Adrenal gland (tissue), 12 donors: ENCODE data around the gene SLC35B4. TPM values are rescaled to one million over a fixed set of nuclear protein-coding genes. Genes with fewer than 3 reads are reported as not detected.

Experiments
- DNase-seq, 7 donors: peaks; one replicate each; pipeline ENCODE4 v3.0.0-alpha.2; 2019 to 2020
- H3K27ac ChIP-seq, 5 donors: fragments of 200-600 bp; sonication (generic) in 4 of 5; 1 replicate in 3 of 5; 2 replicates in 2 of 5; pipeline versions ENCODE4 v1.5.1 to v1.8.0; 2016 to 2020; ENCODE audit warnings: mild to moderate bottlenecking in 1 of 5
- H3K27me3 ChIP-seq: fragments of 200-600 bp; 2 replicates; pipeline ENCODE4 v1.8.0; 2021
- H3K36me3 ChIP-seq, 2 donors: fragments of 200-600 bp; replicated peaks in 1 of 2; 1 replicate in 1 of 2; 2 replicates in 1 of 2; pipeline versions ENCODE4 v1.5.1 to v1.8.0; 2018 to 2022
- H3K4me1 ChIP-seq, 2 donors: fragments of 200-600 bp; replicated peaks in 1 of 2; 1 replicate in 1 of 2; 2 replicates in 1 of 2; pipeline versions ENCODE4 v1.5.1 to v1.8.0; 2018 to 2021
- H3K4me3 ChIP-seq, 4 donors: fragments of 200-600 bp; sonication (generic) in 3 of 4; one replicate each; pipeline ENCODE4 v1.5.1; 2016 to 2018
- H3K9me3 ChIP-seq, 3 donors: fragments of 200-600 bp; sonication (generic) in 1 of 3; replicated peaks in 1 of 3; 1 replicate in 2 of 3; 2 replicates in 1 of 3; pipeline versions ENCODE4 v1.5.1 to v1.8.0; 2016 to 2021
- POLR2A ChIP-seq, 2 donors: fragments of 450-650 bp; IDR thresholded peaks; one replicate each; pipeline ENCODE4 v1.6.1; 2017; ENCODE audit warnings: antibody characterized with exemption in 2 of 2, mild to moderate bottlenecking in 2 of 2, moderate library complexity in 1 of 2
- WGBS, 4 donors: extraction: QIAGEN DNeasy Blood & Tissue Kit in 2 of 4; methylation state at CpG; one replicate each; pipeline versions ENCODE4 v1.1.5 to v1.1.7; 2013 to 2017; 5-methylcytosine and 5-hydroxymethylcytosine counted together
- intact Hi-C, 2 donors: fragments of 100-400 bp; cut with DNase I; formaldehyde crosslinking; loops; one replicate each; pipeline versions ENCODE4 v1.14.1 to v1.15.0; 2022 to 2023
- polyA plus RNA-seq, 3 donors: library from polyadenylated mRNA; stranded (reverse); fragments of 200-250 nt in 2 of 3; fragments of 350-450 nt in 1 of 3; fragmentation: Illumina TruSeq in 1 of 3; extraction: RNeasy Lipid Tissue Mini Kit (QIAGEN cat#74804) in 1 of 3; gene quantifications; one replicate each; pipeline ENCODE4 v1.2.3, GENCODE V29; 2013 to 2014
- total RNA-seq, 9 donors: library from RNA; depleted of rRNA in 4 of 9; stranded (reverse); fragments of >200 nt in 4 of 9; fragments of 120-200 nt in 1 of 9; fragmentation: NEBNext Ultra II Directional in 1 of 9; extraction: Animal tissue kit (Norgen Biotek cat#: 25700) in 1 of 9; gene quantifications; one replicate each; pipeline versions ENCODE4 v1.1.0 to v1.2.4, GENCODE V29; 2013 to 2023
- TF ChIP-seq, protein P1 (sequence below), 6 experiments: fragments of 450-650 bp in 4 of 6; fragments of 200-600 bp in 2 of 6; sonication (generic) in 1 of 6; IDR thresholded peaks; 1 replicate in 5 of 6; 2 replicates in 1 of 6; pipeline versions ENCODE4 v1.5.1 to v1.8.0; 2016 to 2021; ENCODE audit warnings: antibody characterized with exemption in 6 of 6, mild to moderate bottlenecking in 2 of 6, moderate library complexity in 1 of 6
- donor health status: healthy with polysubstance abuse.
- donor health status: Bipolar disorder and iron deficiency.
- donor health status: DM: yes; HTN: yes; CAD: no.
- donor health status: DM: no; HTN: no; CAD: no.
- donor health status: DM: no; HTN: no; CAD: no.
- donor health status: DM: yes; HTN: yes; CAD: no.

Gene SLC35B4
- total and polyA plus RNA-seq, 12 donors = 6.9 to 34.9 (median 18.1) TPM

DNA sequence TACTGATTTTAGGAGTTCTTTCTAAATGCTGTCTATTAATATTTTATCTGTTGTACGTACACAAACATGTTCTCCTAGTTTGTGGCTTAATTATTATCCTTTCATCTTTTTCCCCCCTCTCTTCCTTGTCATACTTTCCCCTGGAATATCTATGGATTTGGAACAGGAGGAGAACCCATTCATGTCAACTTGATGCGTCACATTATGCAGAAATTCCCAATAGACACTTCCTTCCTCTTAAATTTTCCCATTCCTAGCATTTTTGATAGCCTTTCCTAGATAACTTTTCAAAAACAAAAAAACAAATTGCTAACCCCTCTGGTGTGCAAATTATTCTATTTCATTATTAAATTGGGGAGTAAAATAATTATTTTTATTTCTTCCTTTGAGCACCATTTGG lies 36.2 kb downstream of the SLC35B4 start:
- intact Hi-C loops = no loop called here
- TF ChIP-seq POLR2A (IDR thresholded peaks at IDR 0.05) = no peak
- TF ChIP-seq, protein P1, sequence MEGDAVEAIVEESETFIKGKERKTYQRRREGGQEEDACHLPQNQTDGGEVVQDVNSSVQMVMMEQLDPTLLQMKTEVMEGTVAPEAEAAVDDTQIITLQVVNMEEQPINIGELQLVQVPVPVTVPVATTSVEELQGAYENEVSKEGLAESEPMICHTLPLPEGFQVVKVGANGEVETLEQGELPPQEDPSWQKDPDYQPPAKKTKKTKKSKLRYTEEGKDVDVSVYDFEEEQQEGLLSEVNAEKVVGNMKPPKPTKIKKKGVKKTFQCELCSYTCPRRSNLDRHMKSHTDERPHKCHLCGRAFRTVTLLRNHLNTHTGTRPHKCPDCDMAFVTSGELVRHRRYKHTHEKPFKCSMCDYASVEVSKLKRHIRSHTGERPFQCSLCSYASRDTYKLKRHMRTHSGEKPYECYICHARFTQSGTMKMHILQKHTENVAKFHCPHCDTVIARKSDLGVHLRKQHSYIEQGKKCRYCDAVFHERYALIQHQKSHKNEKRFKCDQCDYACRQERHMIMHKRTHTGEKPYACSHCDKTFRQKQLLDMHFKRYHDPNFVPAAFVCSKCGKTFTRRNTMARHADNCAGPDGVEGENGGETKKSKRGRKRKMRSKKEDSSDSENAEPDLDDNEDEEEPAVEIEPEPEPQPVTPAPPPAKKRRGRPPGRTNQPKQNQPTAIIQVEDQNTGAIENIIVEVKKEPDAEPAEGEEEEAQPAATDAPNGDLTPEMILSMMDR (IDR thresholded peaks at IDR 0.05) = no peak
- 76 to 87% (median 86%) methylated on average over 2 of the region's 2 CpGs for WGBS, 4 donors
- no peak for DNase-seq
- H3K36me3 ChIP-seq = no peaks in the 10 kb centered on the region
- H3K27me3 ChIP-seq = peaks cover 7% of the 10 kb centered on the region
- H3K27ac ChIP-seq = no peak overlapping the region
- no peak overlapping the region for H3K4me3 ChIP-seq
- no peaks in the 10 kb centered on the region for H3K9me3 ChIP-seq
- H3K4me1 ChIP-seq = no peaks in the 10 kb centered on the region

DNA sequence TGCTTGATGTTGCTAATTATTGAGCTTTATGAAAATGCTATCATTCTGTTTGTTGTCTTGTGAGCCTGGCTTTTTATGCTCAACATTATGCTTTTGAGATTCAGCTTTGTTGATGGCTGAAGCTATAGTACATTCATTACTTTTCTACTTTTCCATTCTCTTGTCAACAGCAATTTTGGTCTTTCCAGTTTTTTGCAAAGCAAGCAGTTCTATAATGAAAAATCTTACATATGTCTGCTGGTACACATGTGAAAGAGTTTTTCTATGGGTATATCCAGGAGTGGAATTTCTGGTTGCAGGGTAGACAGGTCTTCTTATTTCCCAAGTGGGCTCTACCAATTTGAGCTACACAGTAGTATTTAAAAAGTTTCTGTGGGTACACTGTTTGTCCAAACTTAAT lies 36.8 kb downstream of the SLC35B4 start:
- no peak overlapping the region for H3K4me3 ChIP-seq
- intact Hi-C loops = no loop called here
- H3K27ac ChIP-seq = no peak overlapping the region
- no peak for TF ChIP-seq POLR2A (IDR thresholded peaks at IDR 0.05)
- TF ChIP-seq, protein P1 (IDR thresholded peaks at IDR 0.05) = no peak
- peaks cover 7% of the 10 kb centered on the region for H3K27me3 ChIP-seq
- no peaks in the 10 kb centered on the region for H3K4me1 ChIP-seq
- DNase-seq = no peak
- H3K36me3 ChIP-seq = no peaks in the 10 kb centered on the region
- no peaks in the 10 kb centered on the region for H3K9me3 ChIP-seq

DNA sequence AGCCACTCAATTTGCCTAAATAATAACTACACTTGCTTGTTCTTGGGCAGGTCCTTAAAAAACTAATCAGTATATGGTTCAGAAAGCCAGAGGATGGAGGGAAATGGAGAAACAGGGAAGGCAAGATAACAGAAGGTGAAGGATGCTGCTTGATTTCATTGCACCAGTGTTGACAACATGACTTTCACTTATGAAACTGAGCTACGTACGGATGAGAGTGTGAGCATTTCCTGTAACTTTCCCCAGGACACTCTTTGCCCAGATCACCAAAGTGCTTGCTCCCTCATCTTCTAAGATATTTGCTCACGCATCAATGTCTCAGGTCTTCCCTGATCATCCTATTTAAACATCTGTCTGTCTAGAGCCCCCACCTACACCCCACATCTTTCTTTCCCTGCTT lies 37.4 kb downstream of the SLC35B4 start:
- H3K27me3 ChIP-seq = peaks cover 7% of the 10 kb centered on the region
- no peak for DNase-seq
- H3K4me1 ChIP-seq = no peaks in the 10 kb centered on the region
- H3K9me3 ChIP-seq = no peaks in the 10 kb centered on the region
- H3K36me3 ChIP-seq = no peaks in the 10 kb centered on the region
- 68 to 77% (median 72%) methylated on average over 3 of the region's 3 CpGs for WGBS, 4 donors
- no peak for TF ChIP-seq POLR2A (IDR thresholded peaks at IDR 0.05)
- TF ChIP-seq, protein P1 (IDR thresholded peaks at IDR 0.05) = no peak
- H3K4me3 ChIP-seq = no peak overlapping the region
- intact Hi-C loops = no loop called here
- no peak overlapping the region for H3K27ac ChIP-seq

- H3K4me3 ChIP-seq = no peak overlapping the region
- 70 to 81% (median 74%) methylated on average over 7 of the region's 7 CpGs for WGBS, 4 donors
- no peak overlapping the region for H3K27ac ChIP-seq
- H3K27me3 ChIP-seq = peaks cover 7% of the 10 kb centered on the region
- no peaks in the 10 kb centered on the region for H3K4me1 ChIP-seq
- H3K36me3 ChIP-seq = no peaks in the 10 kb centered on the region
- H3K9me3 ChIP-seq = no peaks in the 10 kb centered on the region
- intact Hi-C loops = no loop called here
- no peak for DNase-seq
- TF ChIP-seq POLR2A (IDR thresholded peaks at IDR 0.05) = no peak
- TF ChIP-seq, protein P1 (IDR thresholded peaks at IDR 0.05) = no peak
These were observed 38.1 kb downstream of the SLC35B4 start for GRCh38 chr7:134278502-134279153.
